ENCODE results near the gene ARHGEF28. TPM values are rescaled to one million over a fixed set of nuclear protein-coding genes. Genes with fewer than 3 reads are reported as not detected.

The ARHGEF28 gene
- total and polyA plus RNA-seq, 7 experiments from 2014 or later, result 0.03 to 0.47 TPM; not detected in 5

DNA sequence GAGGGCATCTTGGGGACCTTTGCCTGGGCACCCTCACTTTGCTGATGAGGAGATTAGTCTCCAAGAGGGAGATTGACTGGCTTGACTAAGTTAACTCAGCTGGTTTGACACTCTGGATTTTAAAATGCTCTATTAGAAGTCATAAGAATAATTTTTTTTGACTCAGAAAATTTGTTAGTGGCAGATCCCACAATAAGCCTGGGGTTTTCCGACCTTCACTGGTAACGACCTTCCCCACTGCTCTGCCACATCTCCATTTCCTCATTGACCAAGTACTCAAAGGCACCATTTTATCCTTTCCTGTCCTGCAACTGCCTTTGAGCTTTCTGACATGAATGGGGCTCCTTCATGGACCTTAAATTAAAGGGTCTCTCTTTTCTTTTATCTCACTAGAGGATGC, 67.0 kb downstream of the ARHGEF28 start:
- no peak for DNase-seq
- intact Hi-C loops (cut with micrococcal nuclease), result loop anchor here in 1 of 2 donors (5.0 kb wide), 1 partner anchor 101 kb away; no protein-coding TSS in a partner anchor
- Mint-ChIP-seq H3K27ac (no peak overlapping the region), H3K4me3 (no peak overlapping the region), H3K4me1 (peaks cover 0 to 17% (median 0%) of the 10 kb centered on the region in 7 donors), H3K9me3 (no peaks in the 10 kb centered on the region), H3K27me3 (peaks cover 3 to 30% (median 18%) of the 10 kb centered on the region in 5 donors), H3K36me3 (no peaks in the 10 kb centered on the region)
- no peak overlapping the region for H3K27ac ChIP-seq (ENCODE audit: low read depth, low read length)
- ChIA-PET POLR2A (no interaction called here), CTCF (interaction anchor here (0.6 kb wide), 1 partner anchor 1117 kb away, joined by 3 read pairs; no protein-coding TSS in a partner anchor)
- H3K9me3 ChIP-seq (ENCODE audit: control insufficient read depth in 2 of 3, low read length in 3 of 3), result no peaks in the 10 kb centered on the region
- H3K27me3 ChIP-seq (ENCODE audit: control insufficient read depth in 2 of 2, insufficient read depth in 2 of 2, low read length in 2 of 2), result no peaks in the 10 kb centered on the region
- peaks cover 0 to 6% of the 10 kb centered on the region in 2 donors for H3K4me1 ChIP-seq (ENCODE audit: control insufficient read depth in 2 of 2, insufficient read depth in 2 of 2, low read length in 2 of 2)
- H3K4me3 ChIP-seq (ENCODE audit: low read length), result no peak overlapping the region
- no peak for ATAC-seq
- no peaks in the 10 kb centered on the region for H3K36me3 ChIP-seq (ENCODE audit: control insufficient read depth in 2 of 3, insufficient read depth in 3 of 3, low read length in 3 of 3)

DNA sequence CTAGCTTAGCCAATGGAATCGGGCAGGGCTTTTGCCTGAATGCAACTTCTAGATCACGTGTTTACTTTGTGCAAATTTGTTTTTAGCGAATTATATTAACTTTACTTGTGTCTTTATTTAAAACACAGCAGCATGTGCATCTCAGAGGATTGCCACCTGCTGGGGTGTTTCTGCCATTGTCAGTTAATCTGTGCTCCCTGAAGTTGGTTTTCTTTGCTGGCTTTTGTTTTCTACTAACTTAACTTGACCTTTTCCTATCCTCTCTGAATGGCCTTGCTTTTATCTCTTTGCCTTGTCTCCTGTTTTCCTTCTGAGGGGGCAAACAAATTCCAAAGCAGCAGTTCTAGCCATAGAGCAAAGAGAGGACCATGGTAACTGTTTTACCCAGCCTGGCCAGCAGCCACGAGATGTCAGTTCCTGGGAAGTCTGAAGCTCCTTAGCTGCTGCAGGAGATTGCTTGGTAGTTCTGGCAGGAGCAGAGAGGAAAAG, 67.6 kb downstream of the ARHGEF28 start:
- H3K9me3 ChIP-seq (ENCODE audit: control insufficient read depth in 2 of 3, low read length in 3 of 3), result no peaks in the 10 kb centered on the region
- peaks cover 0 to 6% of the 10 kb centered on the region in 2 donors for H3K4me1 ChIP-seq (ENCODE audit: control insufficient read depth in 2 of 2, insufficient read depth in 2 of 2, low read length in 2 of 2)
- intact Hi-C loops (cut with micrococcal nuclease), result loop anchor here in 1 of 2 donors (5.0 kb wide), 1 partner anchor 101 kb away; no protein-coding TSS in a partner anchor
- ChIA-PET POLR2A (no interaction called here), CTCF (interaction anchor here (0.6 kb wide), 1 partner anchor 1117 kb away, joined by 3 read pairs; no protein-coding TSS in a partner anchor)
- no peak overlapping the region for H3K4me3 Mint-ChIP-seq
- ATAC-seq (no peak), DNase-seq (peak in 1 of 9 donors; percentile 1)
- no peaks in the 10 kb centered on the region for H3K36me3 Mint-ChIP-seq
- H3K27me3 ChIP-seq (ENCODE audit: control insufficient read depth in 2 of 2, insufficient read depth in 2 of 2, low read length in 2 of 2), result no peaks in the 10 kb centered on the region
- H3K36me3 ChIP-seq (ENCODE audit: control insufficient read depth in 2 of 3, insufficient read depth in 3 of 3, low read length in 3 of 3), result no peaks in the 10 kb centered on the region
- peaks cover 6 to 36% (median 23%) of the 10 kb centered on the region in 5 donors for H3K27me3 Mint-ChIP-seq
- no peak overlapping the region for H3K27ac ChIP-seq (ENCODE audit: low read depth, low read length)
- H3K9me3 Mint-ChIP-seq, result peaks cover 0 to 3% (median 0%) of the 10 kb centered on the region in 11 donors
- no peak overlapping the region for H3K27ac Mint-ChIP-seq
- no peak overlapping the region for H3K4me3 ChIP-seq (ENCODE audit: low read length)
- H3K4me1 Mint-ChIP-seq, result peaks cover 0 to 17% (median 0%) of the 10 kb centered on the region in 7 donors

DNA sequence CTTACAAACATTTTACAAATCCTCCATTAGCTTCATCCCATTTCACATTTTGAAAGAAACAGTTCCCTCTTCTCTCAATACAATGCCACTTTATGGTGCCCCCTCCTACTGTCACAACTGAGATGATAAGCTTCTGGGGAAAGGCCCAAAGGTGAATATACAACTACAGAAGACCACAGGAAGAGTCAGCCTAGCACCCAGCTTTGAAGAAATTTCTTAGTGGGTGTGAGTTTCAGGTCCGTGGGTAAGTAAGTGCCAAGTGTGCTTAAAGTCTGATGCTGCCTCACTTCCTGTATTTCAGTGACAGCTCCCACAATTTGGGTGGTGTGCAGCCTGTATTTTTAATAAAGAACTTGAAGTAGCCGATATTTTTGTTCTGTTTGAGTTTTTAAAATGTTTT, 68.1 kb downstream of the ARHGEF28 start:
- H3K27ac ChIP-seq (ENCODE audit: low read depth, low read length), result no peak overlapping the region
- H3K36me3 Mint-ChIP-seq, result no peaks in the 10 kb centered on the region
- no peak overlapping the region for H3K4me3 ChIP-seq (ENCODE audit: low read length)
- peaks cover 7 to 41% (median 28%) of the 10 kb centered on the region in 5 donors for H3K27me3 Mint-ChIP-seq
- DNase-seq (no peak), ATAC-seq (peak; percentile 83)
- H3K4me3 Mint-ChIP-seq, result no peak overlapping the region
- H3K27me3 ChIP-seq (ENCODE audit: control insufficient read depth in 2 of 2, insufficient read depth in 2 of 2, low read length in 2 of 2), result no peaks in the 10 kb centered on the region
- ChIA-PET POLR2A (no interaction called here), CTCF (no interaction called here)
- H3K36me3 ChIP-seq (ENCODE audit: control insufficient read depth in 2 of 3, insufficient read depth in 3 of 3, low read length in 3 of 3), result no peaks in the 10 kb centered on the region
- H3K9me3 ChIP-seq (ENCODE audit: control insufficient read depth in 2 of 3, low read length in 3 of 3), result no peaks in the 10 kb centered on the region
- peaks cover 0 to 6% of the 10 kb centered on the region in 2 donors for H3K4me1 ChIP-seq (ENCODE audit: control insufficient read depth in 2 of 2, insufficient read depth in 2 of 2, low read length in 2 of 2)
- peaks cover 0 to 17% (median 0%) of the 10 kb centered on the region in 7 donors for H3K4me1 Mint-ChIP-seq
- no peak overlapping the region for H3K27ac Mint-ChIP-seq
- intact Hi-C loops (cut with micrococcal nuclease), result loop anchor here in 1 of 2 donors (5.0 kb wide), 1 partner anchor 102 kb away; no protein-coding TSS in a partner anchor
- peaks cover 0 to 3% (median 0%) of the 10 kb centered on the region in 11 donors for H3K9me3 Mint-ChIP-seq

DNA sequence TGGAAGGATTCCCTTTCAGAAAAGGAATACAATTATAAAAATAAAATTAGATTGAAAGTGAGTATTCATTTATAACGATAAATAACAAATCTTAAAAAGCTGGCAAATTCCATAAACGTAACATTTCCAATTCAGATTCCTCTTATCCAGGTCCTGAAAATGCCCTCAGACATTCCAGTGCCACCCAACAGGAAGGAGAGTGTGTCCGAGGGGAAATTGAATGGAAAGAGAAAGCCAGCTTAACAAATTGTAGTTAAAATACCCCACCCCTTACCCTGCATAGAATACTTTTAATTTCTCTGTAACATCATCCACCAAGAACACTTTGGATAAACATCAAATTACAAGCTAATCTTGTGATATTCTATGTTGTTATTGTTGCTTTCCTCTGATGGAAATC, 72.0 kb downstream of the ARHGEF28 start:
- Mint-ChIP-seq H3K27me3 (peaks cover 16 to 48% (median 27%) of the 10 kb centered on the region in 5 donors), H3K4me1 (peaks cover 0 to 16% (median 0%) of the 10 kb centered on the region in 7 donors), H3K9me3 (peaks cover 0 to 3% (median 0%) of the 10 kb centered on the region in 11 donors), H3K27ac (no peak overlapping the region), H3K4me3 (no peak overlapping the region), H3K36me3 (no peaks in the 10 kb centered on the region)
- Histone ChIP-seq H3K36me3 (ENCODE audit: control insufficient read depth in 2 of 3, insufficient read depth in 3 of 3, low read length in 3 of 3) (no peaks in the 10 kb centered on the region), H3K4me3 (ENCODE audit: low read length) (no peak overlapping the region), H3K9me3 (ENCODE audit: control insufficient read depth in 2 of 3, low read length in 3 of 3) (no peaks in the 10 kb centered on the region), H3K27ac (ENCODE audit: low read depth, low read length) (no peak overlapping the region), H3K27me3 (ENCODE audit: control insufficient read depth in 2 of 2, insufficient read depth in 2 of 2, low read length in 2 of 2) (no peaks in the 10 kb centered on the region), H3K4me1 (ENCODE audit: control insufficient read depth in 2 of 2, insufficient read depth in 2 of 2, low read length in 2 of 2) (peaks cover 0 to 6% of the 10 kb centered on the region in 2 donors)
- intact Hi-C loops (cut with micrococcal nuclease), result no loop called here
- no peak for ATAC-seq
- no peak for DNase-seq
- ChIA-PET CTCF (no interaction called here), POLR2A (no interaction called here)

DNA sequence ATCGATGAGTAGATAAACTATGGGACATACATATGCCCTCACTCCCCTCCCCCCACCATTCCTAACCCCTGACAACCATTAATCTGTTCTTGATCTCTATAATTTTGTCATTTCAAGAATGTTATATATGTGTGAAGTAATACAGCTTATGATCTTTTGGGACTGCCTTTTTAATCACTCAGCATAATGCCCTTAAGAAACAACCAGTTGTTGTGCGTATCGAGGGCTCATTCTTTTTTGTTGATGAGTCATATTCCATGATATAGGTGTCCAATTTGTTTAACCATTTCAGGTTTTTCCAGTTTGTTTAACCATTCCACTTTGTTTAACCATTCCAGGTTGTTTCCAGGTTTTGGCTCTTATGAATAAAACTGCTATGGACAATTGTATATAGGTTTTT, 75.6 kb downstream of the ARHGEF28 start:
- H3K36me3 Mint-ChIP-seq, result no peaks in the 10 kb centered on the region
- H3K9me3 ChIP-seq (ENCODE audit: control insufficient read depth in 2 of 3, low read length in 3 of 3), result no peaks in the 10 kb centered on the region
- intact Hi-C loops (cut with micrococcal nuclease), result no loop called here
- no peak overlapping the region for H3K4me3 ChIP-seq (ENCODE audit: low read length)
- H3K4me1 ChIP-seq (ENCODE audit: control insufficient read depth in 2 of 2, insufficient read depth in 2 of 2, low read length in 2 of 2), result no peaks in the 10 kb centered on the region
- no peaks in the 10 kb centered on the region for H3K36me3 ChIP-seq (ENCODE audit: control insufficient read depth in 2 of 3, insufficient read depth in 3 of 3, low read length in 3 of 3)
- ATAC-seq (no peak), DNase-seq (no peak)
- H3K4me3 Mint-ChIP-seq, result no peak overlapping the region
- peaks cover 0 to 7% (median 0%) of the 10 kb centered on the region in 11 donors for H3K9me3 Mint-ChIP-seq
- H3K27ac ChIP-seq (ENCODE audit: low read depth, low read length), result no peak overlapping the region
- H3K27me3 ChIP-seq (ENCODE audit: control insufficient read depth in 2 of 2, insufficient read depth in 2 of 2, low read length in 2 of 2), result no peaks in the 10 kb centered on the region
- POLR2A ChIA-PET, result no interaction called here
- H3K4me1 Mint-ChIP-seq, result no peaks in the 10 kb centered on the region
- peaks cover 16 to 51% (median 23%) of the 10 kb centered on the region in 5 donors for H3K27me3 Mint-ChIP-seq
- no peak overlapping the region for H3K27ac Mint-ChIP-seq
- CTCF ChIA-PET, result no interaction called here

DNA sequence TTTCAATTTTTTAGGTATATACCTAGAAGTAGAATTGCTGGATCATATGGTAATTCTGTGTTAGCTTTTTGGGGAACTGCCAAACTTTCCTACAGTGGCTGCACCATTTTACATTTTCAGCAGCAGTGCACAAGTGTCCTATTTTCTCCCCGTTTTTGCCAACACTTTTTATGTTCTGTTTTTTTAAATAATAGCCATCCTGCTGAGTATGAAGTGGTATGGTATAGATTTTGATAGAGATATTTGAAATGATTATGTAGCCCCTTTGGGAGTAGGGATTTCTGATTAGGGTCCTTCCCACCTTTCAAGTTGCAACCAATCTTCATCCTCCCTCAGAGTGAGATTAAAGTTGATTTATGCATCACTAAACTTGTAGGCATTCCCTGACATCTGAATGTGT, 76.5 kb downstream of the ARHGEF28 start:
- no peaks in the 10 kb centered on the region for H3K36me3 Mint-ChIP-seq
- Histone ChIP-seq H3K9me3 (ENCODE audit: control insufficient read depth in 2 of 3, low read length in 3 of 3) (no peaks in the 10 kb centered on the region), H3K4me1 (ENCODE audit: control insufficient read depth in 2 of 2, insufficient read depth in 2 of 2, low read length in 2 of 2) (no peaks in the 10 kb centered on the region), H3K4me3 (ENCODE audit: low read length) (no peak overlapping the region), H3K27ac (ENCODE audit: low read depth, low read length) (no peak overlapping the region), H3K27me3 (ENCODE audit: control insufficient read depth in 2 of 2, insufficient read depth in 2 of 2, low read length in 2 of 2) (no peaks in the 10 kb centered on the region), H3K36me3 (ENCODE audit: control insufficient read depth in 2 of 3, insufficient read depth in 3 of 3, low read length in 3 of 3) (no peaks in the 10 kb centered on the region)
- H3K4me1 Mint-ChIP-seq, result no peaks in the 10 kb centered on the region
- ChIA-PET POLR2A (no interaction called here), CTCF (no interaction called here)
- no peak for DNase-seq
- H3K4me3 Mint-ChIP-seq, result no peak overlapping the region
- peaks cover 15 to 52% (median 20%) of the 10 kb centered on the region in 5 donors for H3K27me3 Mint-ChIP-seq
- H3K27ac Mint-ChIP-seq, result no peak overlapping the region
- intact Hi-C loops (cut with micrococcal nuclease), result no loop called here
- ATAC-seq, result no peak
- peaks cover 0 to 7% (median 0%) of the 10 kb centered on the region in 11 donors for H3K9me3 Mint-ChIP-seq

DNA sequence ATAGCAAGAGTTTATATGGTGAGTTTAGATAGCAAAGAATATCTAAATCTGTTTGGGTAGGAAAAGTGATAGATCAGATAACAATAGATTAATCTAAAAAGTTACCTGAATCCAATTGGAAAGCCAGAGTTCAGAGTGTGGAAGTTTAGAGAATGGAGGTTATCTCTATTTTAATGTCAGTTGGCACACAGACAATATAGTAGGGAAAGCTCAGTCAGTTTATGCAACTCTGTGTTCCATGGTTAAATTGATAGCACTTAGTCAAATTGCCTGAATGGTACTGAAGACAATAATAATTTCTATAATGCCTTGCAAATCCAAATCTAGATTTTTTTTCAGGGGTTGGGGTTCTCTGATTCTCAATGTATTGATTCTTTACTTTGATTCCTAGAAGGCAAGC, 77.0 kb downstream of the ARHGEF28 start:
- H3K36me3 Mint-ChIP-seq, result no peaks in the 10 kb centered on the region
- Histone ChIP-seq H3K27me3 (ENCODE audit: control insufficient read depth in 2 of 2, insufficient read depth in 2 of 2, low read length in 2 of 2) (no peaks in the 10 kb centered on the region), H3K4me3 (ENCODE audit: low read length) (no peak overlapping the region), H3K4me1 (ENCODE audit: control insufficient read depth in 2 of 2, insufficient read depth in 2 of 2, low read length in 2 of 2) (no peaks in the 10 kb centered on the region), H3K9me3 (ENCODE audit: control insufficient read depth in 2 of 3, low read length in 3 of 3) (no peaks in the 10 kb centered on the region), H3K36me3 (ENCODE audit: control insufficient read depth in 2 of 3, insufficient read depth in 3 of 3, low read length in 3 of 3) (no peaks in the 10 kb centered on the region), H3K27ac (ENCODE audit: low read depth, low read length) (no peak overlapping the region)
- H3K4me3 Mint-ChIP-seq, result no peak overlapping the region
- intact Hi-C loops (cut with micrococcal nuclease), result no loop called here
- no peak for ATAC-seq
- POLR2A ChIA-PET, result no interaction called here
- CTCF ChIA-PET, result no interaction called here
- no peak for DNase-seq
- peaks cover 13 to 50% (median 19%) of the 10 kb centered on the region in 5 donors for H3K27me3 Mint-ChIP-seq
- no peak overlapping the region for H3K27ac Mint-ChIP-seq
- peaks cover 0 to 7% (median 0%) of the 10 kb centered on the region in 11 donors for H3K9me3 Mint-ChIP-seq
- H3K4me1 Mint-ChIP-seq, result no peaks in the 10 kb centered on the region

Measured in naive thymus-derived CD4-positive, alpha-beta T cell (primary cell).